WTC11 (cell line): Measurements from ENCODE around the gene DGUOK. TPM values are rescaled to one million over a fixed set of nuclear protein-coding genes. Genes with fewer than 3 reads are reported as not detected.

Experiments
- ATAC-seq: fragments of 200-7000 bp; cut with Tn5 transposase; 2 replicates; pipeline ENCODE4 v1.10.0; 2021; ENCODE audit warnings: mild to moderate bottlenecking, moderate library complexity
- CTCF ChIA-PET: fragments of 300-600 bp; sonication (Branson Sonifier 250); formaldehyde crosslinking; loops from one replicate; lab custom pipeline; 2021; ENCODE audit warnings: antibody characterized with exemption; lab: Charles Lee
- POLR2A ChIA-PET: fragments of 350-600 bp; sonication (Branson Sonifier 250); formaldehyde crosslinking; loops from one replicate; lab custom pipeline; 2021; ENCODE audit warnings: antibody characterized with exemption; lab: Charles Lee
- DNase-seq: peaks from one replicate; pipeline ENCODE4 v3.0.0; 2021; ENCODE audit warnings: low spot score
- H3K27ac Mint-ChIP-seq: 2 replicates; pipeline ENCODE4 v1.8.0; 2021; ENCODE audit warnings: mixed read lengths
- H3K27me3 Mint-ChIP-seq: 2 replicates; pipeline ENCODE4 v1.8.0; 2021; ENCODE audit warnings: low read depth, mild to moderate bottlenecking, moderate library complexity, mixed read lengths
- H3K36me3 Mint-ChIP-seq: 2 replicates; pipeline ENCODE4 v1.8.0; 2021; ENCODE audit warnings: mixed read lengths
- H3K4me1 Mint-ChIP-seq: 2 replicates; pipeline ENCODE4 v1.8.0; 2022; ENCODE audit warnings: mixed read lengths
- H3K4me3 Mint-ChIP-seq: 2 replicates; pipeline ENCODE4 v1.8.0; 2021; ENCODE audit warnings: mild to moderate bottlenecking, moderate library complexity, mixed read lengths
- H3K9me3 Mint-ChIP-seq: 2 replicates; pipeline ENCODE4 v1.8.0; 2021; ENCODE audit warnings: mixed read lengths
- CREM ChIP-seq: sonication (generic); formaldehyde crosslinking; IDR thresholded peaks from 2 replicates; pipeline ENCODE4 v1.8.1; 2022; ENCODE audit warnings: mild to moderate bottlenecking, missing genetic modification reagents, moderate library complexity
- FOXK1 ChIP-seq: sonication (generic); formaldehyde crosslinking; IDR thresholded peaks from 2 replicates; pipeline ENCODE4 v1.8.0; 2022; ENCODE audit warnings: mild to moderate bottlenecking, moderate library complexity, missing genetic modification reagents
- FOXP1 ChIP-seq: sonication (generic); formaldehyde crosslinking; IDR thresholded peaks from 2 replicates; pipeline ENCODE4 v1.8.0; 2022; ENCODE audit warnings: missing genetic modification reagents, mild to moderate bottlenecking, moderate library complexity, borderline replicate concordance
- NFATC4 ChIP-seq: fragments of 250-450 bp; sonication (Bioruptor Pico); IDR thresholded peaks from 2 replicates; pipeline ENCODE4 v1.9.0; 2021; ENCODE audit warnings: mild to moderate bottlenecking
- NR2C2 ChIP-seq: sonication (generic); formaldehyde crosslinking; IDR thresholded peaks from 2 replicates; pipeline ENCODE4 v1.8.0; 2022; ENCODE audit warnings: mild to moderate bottlenecking, missing genetic modification reagents
- NR3C1 ChIP-seq: sonication (generic); formaldehyde crosslinking; conservative IDR thresholded peaks from 2 replicates; pipeline ENCODE4 v1.8.1; 2023; ENCODE audit warnings: low read depth, mild to moderate bottlenecking, missing genetic modification reagents
- RELA ChIP-seq: sonication (generic); formaldehyde crosslinking; IDR thresholded peaks from 2 replicates; pipeline ENCODE4 v1.8.1; 2022; ENCODE audit warnings: missing genetic modification reagents, mild to moderate bottlenecking, borderline replicate concordance
- SMAD3 ChIP-seq: sonication (generic); formaldehyde crosslinking; IDR thresholded peaks from 2 replicates; pipeline ENCODE4 v1.8.0; 2022; ENCODE audit warnings: missing genetic modification reagents, mild to moderate bottlenecking, borderline replicate concordance
- TEAD4 ChIP-seq: sonication (generic); formaldehyde crosslinking; IDR thresholded peaks from 2 replicates; pipeline ENCODE4 v1.8.0; 2022; ENCODE audit warnings: mild to moderate bottlenecking, missing genetic modification reagents
- ZNF232 ChIP-seq: sonication (generic); formaldehyde crosslinking; IDR thresholded peaks from 2 replicates; pipeline ENCODE4 v1.8.0; 2022; ENCODE audit warnings: mild to moderate bottlenecking, missing genetic modification reagents
- ZNF263 ChIP-seq: sonication (generic); formaldehyde crosslinking; IDR thresholded peaks from 2 replicates; pipeline ENCODE4 v1.8.1; 2022; ENCODE audit warnings: low read depth, mild to moderate bottlenecking, moderate library complexity, missing genetic modification reagents
- ZNF671 ChIP-seq: fragments of 250-450 bp; sonication (Bioruptor Pico); IDR thresholded peaks from 2 replicates; pipeline ENCODE4 v1.8.0; 2021; ENCODE audit warnings: mild to moderate bottlenecking
- total RNA-seq: library from RNA; stranded (reverse); gene quantifications from 3 replicates; pipeline ENCODE4 v1.2.3, GENCODE V29; 2021
- TF ChIP-seq, protein P1 (sequence below): fragments of 250-450 bp; sonication (Bioruptor Pico); conservative IDR thresholded peaks from 2 replicates; pipeline ENCODE4 v1.9.0; 2021; ENCODE audit warnings: mild to moderate bottlenecking
- TF ChIP-seq, protein P2 (sequence below): sonication (generic); formaldehyde crosslinking; IDR thresholded peaks from 2 replicates; pipeline ENCODE4 v1.8.1; 2022; ENCODE audit warnings: mild to moderate bottlenecking, missing genetic modification reagents, moderate library complexity, borderline replicate concordance
- TF ChIP-seq, protein P3 (sequence below): sonication (generic); formaldehyde crosslinking; IDR thresholded peaks from 2 replicates; pipeline ENCODE4 v1.8.0; 2022; ENCODE audit warnings: missing genetic modification reagents
- TF ChIP-seq, protein P4 (sequence below): sonication (generic); formaldehyde crosslinking; IDR thresholded peaks from 2 replicates; pipeline ENCODE4 v1.8.1; 2023; ENCODE audit warnings: mild to moderate bottlenecking, missing genetic modification reagents, moderate library complexity
- TF ChIP-seq, protein P5 (sequence below): sonication (generic); formaldehyde crosslinking; IDR thresholded peaks from 2 replicates; pipeline ENCODE4 v1.8.1; 2023; ENCODE audit warnings: mild to moderate bottlenecking, missing genetic modification reagents, moderate library complexity
- TF ChIP-seq, protein P6 (sequence below): sonication (generic); formaldehyde crosslinking; IDR thresholded peaks from 2 replicates; pipeline ENCODE4 v1.8.1; 2023; ENCODE audit warnings: mild to moderate bottlenecking, missing genetic modification reagents
- TF ChIP-seq, protein P7 (sequence below): fragments of 250-450 bp; sonication (Bioruptor Pico); IDR thresholded peaks from 2 replicates; pipeline ENCODE4 v1.8.0; 2021; ENCODE audit warnings: mild to moderate bottlenecking
- TF ChIP-seq, protein P8 (sequence below): sonication (generic); formaldehyde crosslinking; conservative IDR thresholded peaks from 2 replicates; pipeline ENCODE4 v1.8.1; 2023; ENCODE audit warnings: mild to moderate bottlenecking, low read depth, missing genetic modification reagents, moderate library complexity

The DGUOK gene
- total RNA-seq, 1 experiment from 2014 or later, result 105 TPM

DNA sequence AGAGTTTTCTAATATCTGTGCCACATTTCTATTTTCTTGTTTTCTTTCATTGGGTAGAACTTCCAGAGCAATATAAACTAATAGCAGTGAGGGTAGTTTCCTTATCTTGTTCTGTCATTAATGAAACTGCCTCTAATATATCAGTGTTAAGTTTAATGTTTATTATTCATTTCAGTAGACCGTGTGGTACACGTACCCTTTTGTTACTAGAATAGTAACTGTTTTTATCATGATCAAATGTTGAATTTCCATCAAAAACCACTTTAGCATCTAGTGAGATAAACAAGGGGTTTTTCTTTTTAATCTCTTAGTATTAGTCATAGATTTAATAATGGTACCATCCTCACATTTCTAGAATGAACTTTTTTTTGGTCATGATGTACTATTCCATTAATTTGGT lies 16.0 kb downstream of the DGUOK start:
- no peak for DNase-seq
- CTCF ChIA-PET, result no interaction called here
- H3K9me3 Mint-ChIP-seq, result no peaks in the 10 kb centered on the region
- H3K4me3 Mint-ChIP-seq, result no peak overlapping the region
- peaks cover 4% of the 10 kb centered on the region; the same call in 1 of the 2 replicates for H3K4me1 Mint-ChIP-seq
- ATAC-seq, result no peak
- peaks cover 25% of the 10 kb centered on the region for H3K36me3 Mint-ChIP-seq
- H3K27ac Mint-ChIP-seq, result no peak overlapping the region
- TF ChIP-seq NR3C1 (CRISPR knock-in tag) (no peak), ZNF671 (CRISPR knock-in tag) (no peak), NFATC4 (no peak), FOXP1 (no peak), TEAD4 (CRISPR knock-in tag) (no peak), CREM (CRISPR knock-in tag) (no peak), ZNF263 (no peak)
- TF ChIP-seq, protein P1, sequence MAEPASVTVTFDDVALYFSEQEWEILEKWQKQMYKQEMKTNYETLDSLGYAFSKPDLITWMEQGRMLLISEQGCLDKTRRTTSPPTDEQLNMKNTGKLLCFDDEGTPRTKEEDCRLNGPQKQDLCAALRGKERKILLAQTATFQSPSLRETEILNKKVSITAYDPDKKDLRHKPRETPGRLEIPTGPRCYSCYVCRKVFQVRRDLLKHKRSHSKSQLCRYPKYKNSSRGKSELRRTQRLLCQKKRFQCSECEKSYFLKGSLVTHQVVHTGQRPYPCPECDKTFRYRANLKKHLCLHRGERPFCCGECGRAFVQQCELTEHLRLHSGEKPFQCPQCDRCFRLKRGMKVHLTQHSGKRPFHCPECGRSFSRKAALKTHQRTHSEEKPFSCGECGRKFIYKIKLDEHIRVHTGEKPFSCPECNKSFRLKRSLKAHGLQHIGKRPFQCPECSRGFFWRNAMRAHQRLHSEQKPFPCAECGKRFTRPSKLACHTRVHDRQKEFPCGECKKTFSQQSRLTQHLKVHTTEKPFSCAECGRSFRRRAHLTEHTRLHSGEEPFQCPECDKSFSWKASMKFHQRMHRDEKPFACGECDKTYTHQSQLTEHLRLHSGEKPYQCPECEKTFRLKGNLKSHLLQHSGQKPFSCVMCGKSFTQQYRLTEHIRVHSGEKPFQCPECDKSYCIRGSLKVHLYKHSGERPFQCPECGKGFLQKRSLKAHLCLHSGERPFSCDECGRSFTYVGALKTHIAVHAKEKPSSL (CRISPR knock-in tag), result no peak
- TF ChIP-seq, protein P2, sequence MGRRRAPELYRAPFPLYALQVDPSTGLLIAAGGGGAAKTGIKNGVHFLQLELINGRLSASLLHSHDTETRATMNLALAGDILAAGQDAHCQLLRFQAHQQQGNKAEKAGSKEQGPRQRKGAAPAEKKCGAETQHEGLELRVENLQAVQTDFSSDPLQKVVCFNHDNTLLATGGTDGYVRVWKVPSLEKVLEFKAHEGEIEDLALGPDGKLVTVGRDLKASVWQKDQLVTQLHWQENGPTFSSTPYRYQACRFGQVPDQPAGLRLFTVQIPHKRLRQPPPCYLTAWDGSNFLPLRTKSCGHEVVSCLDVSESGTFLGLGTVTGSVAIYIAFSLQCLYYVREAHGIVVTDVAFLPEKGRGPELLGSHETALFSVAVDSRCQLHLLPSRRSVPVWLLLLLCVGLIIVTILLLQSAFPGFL (CRISPR knock-in tag), result no peak
- TF ChIP-seq, protein P3, sequence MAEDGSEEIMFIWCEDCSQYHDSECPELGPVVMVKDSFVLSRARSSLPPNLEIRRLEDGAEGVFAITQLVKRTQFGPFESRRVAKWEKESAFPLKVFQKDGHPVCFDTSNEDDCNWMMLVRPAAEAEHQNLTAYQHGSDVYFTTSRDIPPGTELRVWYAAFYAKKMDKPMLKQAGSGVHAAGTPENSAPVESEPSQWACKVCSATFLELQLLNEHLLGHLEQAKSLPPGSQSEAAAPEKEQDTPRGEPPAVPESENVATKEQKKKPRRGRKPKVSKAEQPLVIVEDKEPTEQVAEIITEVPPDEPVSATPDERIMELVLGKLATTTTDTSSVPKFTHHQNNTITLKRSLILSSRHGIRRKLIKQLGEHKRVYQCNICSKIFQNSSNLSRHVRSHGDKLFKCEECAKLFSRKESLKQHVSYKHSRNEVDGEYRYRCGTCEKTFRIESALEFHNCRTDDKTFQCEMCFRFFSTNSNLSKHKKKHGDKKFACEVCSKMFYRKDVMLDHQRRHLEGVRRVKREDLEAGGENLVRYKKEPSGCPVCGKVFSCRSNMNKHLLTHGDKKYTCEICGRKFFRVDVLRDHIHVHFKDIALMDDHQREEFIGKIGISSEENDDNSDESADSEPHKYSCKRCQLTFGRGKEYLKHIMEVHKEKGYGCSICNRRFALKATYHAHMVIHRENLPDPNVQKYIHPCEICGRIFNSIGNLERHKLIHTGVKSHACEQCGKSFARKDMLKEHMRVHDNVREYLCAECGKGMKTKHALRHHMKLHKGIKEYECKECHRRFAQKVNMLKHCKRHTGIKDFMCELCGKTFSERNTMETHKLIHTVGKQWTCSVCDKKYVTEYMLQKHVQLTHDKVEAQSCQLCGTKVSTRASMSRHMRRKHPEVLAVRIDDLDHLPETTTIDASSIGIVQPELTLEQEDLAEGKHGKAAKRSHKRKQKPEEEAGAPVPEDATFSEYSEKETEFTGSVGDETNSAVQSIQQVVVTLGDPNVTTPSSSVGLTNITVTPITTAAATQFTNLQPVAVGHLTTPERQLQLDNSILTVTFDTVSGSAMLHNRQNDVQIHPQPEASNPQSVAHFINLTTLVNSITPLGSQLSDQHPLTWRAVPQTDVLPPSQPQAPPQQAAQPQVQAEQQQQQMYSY (CRISPR knock-in tag), result no peak
- TF ChIP-seq, protein P4, sequence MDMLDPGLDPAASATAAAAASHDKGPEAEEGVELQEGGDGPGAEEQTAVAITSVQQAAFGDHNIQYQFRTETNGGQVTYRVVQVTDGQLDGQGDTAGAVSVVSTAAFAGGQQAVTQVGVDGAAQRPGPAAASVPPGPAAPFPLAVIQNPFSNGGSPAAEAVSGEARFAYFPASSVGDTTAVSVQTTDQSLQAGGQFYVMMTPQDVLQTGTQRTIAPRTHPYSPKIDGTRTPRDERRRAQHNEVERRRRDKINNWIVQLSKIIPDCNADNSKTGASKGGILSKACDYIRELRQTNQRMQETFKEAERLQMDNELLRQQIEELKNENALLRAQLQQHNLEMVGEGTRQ (CRISPR knock-in tag), result no peak
- TF ChIP-seq, protein P5, sequence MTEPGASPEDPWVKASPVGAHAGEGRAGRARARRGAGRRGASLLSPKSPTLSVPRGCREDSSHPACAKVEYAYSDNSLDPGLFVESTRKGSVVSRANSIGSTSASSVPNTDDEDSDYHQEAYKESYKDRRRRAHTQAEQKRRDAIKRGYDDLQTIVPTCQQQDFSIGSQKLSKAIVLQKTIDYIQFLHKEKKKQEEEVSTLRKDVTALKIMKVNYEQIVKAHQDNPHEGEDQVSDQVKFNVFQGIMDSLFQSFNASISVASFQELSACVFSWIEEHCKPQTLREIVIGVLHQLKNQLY (CRISPR knock-in tag), result no peak
- TF ChIP-seq, protein P6, sequence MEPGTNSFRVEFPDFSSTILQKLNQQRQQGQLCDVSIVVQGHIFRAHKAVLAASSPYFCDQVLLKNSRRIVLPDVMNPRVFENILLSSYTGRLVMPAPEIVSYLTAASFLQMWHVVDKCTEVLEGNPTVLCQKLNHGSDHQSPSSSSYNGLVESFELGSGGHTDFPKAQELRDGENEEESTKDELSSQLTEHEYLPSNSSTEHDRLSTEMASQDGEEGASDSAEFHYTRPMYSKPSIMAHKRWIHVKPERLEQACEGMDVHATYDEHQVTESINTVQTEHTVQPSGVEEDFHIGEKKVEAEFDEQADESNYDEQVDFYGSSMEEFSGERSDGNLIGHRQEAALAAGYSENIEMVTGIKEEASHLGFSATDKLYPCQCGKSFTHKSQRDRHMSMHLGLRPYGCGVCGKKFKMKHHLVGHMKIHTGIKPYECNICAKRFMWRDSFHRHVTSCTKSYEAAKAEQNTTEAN (CRISPR knock-in tag), result no peak
- TF ChIP-seq, all 79 proteins: peak for 0
- no peaks in the 10 kb centered on the region for H3K27me3 Mint-ChIP-seq
- POLR2A ChIA-PET, result no interaction called here

DNA sequence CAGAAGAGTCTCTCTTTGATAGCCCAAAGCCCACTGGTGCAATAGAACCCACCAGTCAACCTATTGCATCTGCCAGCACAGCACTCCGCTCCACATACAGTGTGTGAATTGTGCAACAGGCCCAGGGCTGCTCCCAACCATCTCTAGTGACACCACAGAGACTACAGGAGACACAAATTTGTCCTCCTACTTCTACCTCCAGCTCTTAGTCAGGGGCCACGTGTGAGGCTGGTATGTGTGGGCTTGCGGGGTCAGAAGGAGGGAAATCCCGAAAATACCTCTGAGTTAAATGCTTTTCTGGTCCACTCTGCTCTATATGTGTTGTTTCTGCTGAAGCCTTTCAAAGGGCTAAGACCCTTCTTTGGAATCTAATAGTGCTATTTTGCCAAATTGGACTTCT lies 18.0 kb downstream of the DGUOK start:
- peaks cover 35% of the 10 kb centered on the region for H3K36me3 Mint-ChIP-seq
- no peaks in the 10 kb centered on the region for H3K27me3 Mint-ChIP-seq
- ChIA-PET CTCF (no interaction called here), POLR2A (interaction anchor here (1.2 kb wide), 1 partner anchor 56 kb away, joined by 3 read pairs; no protein-coding TSS in a partner anchor)
- H3K4me1 Mint-ChIP-seq, result peaks cover 2% of the 10 kb centered on the region; the same call in 1 of the 2 replicates
- no peak for ATAC-seq
- DNase-seq, result no peak
- no peaks in the 10 kb centered on the region for H3K9me3 Mint-ChIP-seq
- no peak overlapping the region for H3K4me3 Mint-ChIP-seq
- H3K27ac Mint-ChIP-seq, result peak overlapping the region; percentile 51; the same call in 1 of the 2 replicates
- TF ChIP-seq SMAD3, result no peak
- TF ChIP-seq, protein P7, sequence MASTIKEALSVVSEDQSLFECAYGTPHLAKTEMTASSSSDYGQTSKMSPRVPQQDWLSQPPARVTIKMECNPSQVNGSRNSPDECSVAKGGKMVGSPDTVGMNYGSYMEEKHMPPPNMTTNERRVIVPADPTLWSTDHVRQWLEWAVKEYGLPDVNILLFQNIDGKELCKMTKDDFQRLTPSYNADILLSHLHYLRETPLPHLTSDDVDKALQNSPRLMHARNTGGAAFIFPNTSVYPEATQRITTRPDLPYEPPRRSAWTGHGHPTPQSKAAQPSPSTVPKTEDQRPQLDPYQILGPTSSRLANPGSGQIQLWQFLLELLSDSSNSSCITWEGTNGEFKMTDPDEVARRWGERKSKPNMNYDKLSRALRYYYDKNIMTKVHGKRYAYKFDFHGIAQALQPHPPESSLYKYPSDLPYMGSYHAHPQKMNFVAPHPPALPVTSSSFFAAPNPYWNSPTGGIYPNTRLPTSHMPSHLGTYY (CRISPR knock-in tag), result no peak
- TF ChIP-seq TEAD4 (CRISPR knock-in tag), result no peak
- TF ChIP-seq, protein P8, sequence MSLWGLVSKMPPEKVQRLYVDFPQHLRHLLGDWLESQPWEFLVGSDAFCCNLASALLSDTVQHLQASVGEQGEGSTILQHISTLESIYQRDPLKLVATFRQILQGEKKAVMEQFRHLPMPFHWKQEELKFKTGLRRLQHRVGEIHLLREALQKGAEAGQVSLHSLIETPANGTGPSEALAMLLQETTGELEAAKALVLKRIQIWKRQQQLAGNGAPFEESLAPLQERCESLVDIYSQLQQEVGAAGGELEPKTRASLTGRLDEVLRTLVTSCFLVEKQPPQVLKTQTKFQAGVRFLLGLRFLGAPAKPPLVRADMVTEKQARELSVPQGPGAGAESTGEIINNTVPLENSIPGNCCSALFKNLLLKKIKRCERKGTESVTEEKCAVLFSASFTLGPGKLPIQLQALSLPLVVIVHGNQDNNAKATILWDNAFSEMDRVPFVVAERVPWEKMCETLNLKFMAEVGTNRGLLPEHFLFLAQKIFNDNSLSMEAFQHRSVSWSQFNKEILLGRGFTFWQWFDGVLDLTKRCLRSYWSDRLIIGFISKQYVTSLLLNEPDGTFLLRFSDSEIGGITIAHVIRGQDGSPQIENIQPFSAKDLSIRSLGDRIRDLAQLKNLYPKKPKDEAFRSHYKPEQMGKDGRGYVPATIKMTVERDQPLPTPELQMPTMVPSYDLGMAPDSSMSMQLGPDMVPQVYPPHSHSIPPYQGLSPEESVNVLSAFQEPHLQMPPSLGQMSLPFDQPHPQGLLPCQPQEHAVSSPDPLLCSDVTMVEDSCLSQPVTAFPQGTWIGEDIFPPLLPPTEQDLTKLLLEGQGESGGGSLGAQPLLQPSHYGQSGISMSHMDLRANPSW (CRISPR knock-in tag), result no peak
- TF ChIP-seq ZNF671 (CRISPR knock-in tag), result no peak
- no peak for TF ChIP-seq NFATC4
- TF ChIP-seq ZNF232 (CRISPR knock-in tag), result no peak
- TF ChIP-seq FOXK1 (CRISPR knock-in tag), result no peak
- TF ChIP-seq NR2C2 (CRISPR knock-in tag), result no peak
- TF ChIP-seq RELA (CRISPR knock-in tag), result no peak
